T-cell (primary cell): ENCODE measurements around the gene NPHS1. TPM values are rescaled to one million over a fixed set of nuclear protein-coding genes. Genes with fewer than 3 reads are reported as not detected.

Experiments
- ATAC-seq, 4 experiments: fragments of 200-7000 bp in 3 of 4; fragments of 150-1000 bp in 1 of 4; cut with Tn5 transposase; replicated peaks in 1 of 4; 1 replicate in 3 of 4; 2 replicates in 1 of 4; pipeline ENCODE4 v1.10.0; 2021; ENCODE audit warnings: moderate library complexity in 3 of 4, mild to moderate bottlenecking in 2 of 4, moderate number of reproducible peaks in 1 of 4
- CTCF ChIA-PET, 2 donors: fragments of 300-600 bp; sonication (Branson Sonifier 250); formaldehyde crosslinking; loops; one replicate each; lab custom pipeline; 2022; ENCODE audit warnings: antibody characterized with exemption in 2 of 2; lab: Charles Lee
- POLR2A ChIA-PET, 2 donors: fragments of 300-600 bp; sonication (Branson Sonifier 250); formaldehyde crosslinking; loops; one replicate each; lab custom pipeline; 2022; ENCODE audit warnings: antibody characterized with exemption in 2 of 2; lab: Charles Lee
- DNase-seq, 35 experiments: peaks; one replicate each; pipeline versions ENCODE4 v3.0.0 to v3.0.0-alpha.2; 2013 to 2023
- H3K27ac ChIP-seq: one replicate; pipeline ENCODE4 v1.5.1; 2013; ENCODE audit warnings: low read length
- H3K27me3 ChIP-seq, 2 experiments: replicated peaks in 1 of 2; 1 replicate in 1 of 2; 2 replicates in 1 of 2; pipeline versions ENCODE4 v1.6.1 to v1.7.0; 2013; ENCODE audit warnings: low read length in 1 of 2, mixed read lengths in 1 of 2; ENCODE audit not compliant: control insufficient read depth in 2 of 2, insufficient read depth in 2 of 2; ENCODE audit errors: extremely low read depth in 1 of 2
- H3K36me3 ChIP-seq, 2 donors: 1 replicate in 1 of 2; 2 replicates in 1 of 2; pipeline versions ENCODE4 v1.6.1 to v1.7.0; 2013; ENCODE audit warnings: low read length in 1 of 2; ENCODE audit not compliant: control insufficient read depth in 2 of 2, insufficient read depth in 1 of 2; ENCODE audit errors: extremely low read depth in 1 of 2
- H3K4me1 ChIP-seq, 2 experiments: 1 replicate in 1 of 2; 2 replicates in 1 of 2; pipeline versions ENCODE4 v1.6.1 to v1.7.0; 2013; ENCODE audit warnings: low read length in 2 of 2, mixed read lengths in 1 of 2; ENCODE audit not compliant: insufficient read depth in 2 of 2, control insufficient read depth in 1 of 2; ENCODE audit errors: extremely low read depth in 1 of 2
- H3K4me3 ChIP-seq, 2 donors: 1 replicate in 1 of 2; 2 replicates in 1 of 2; pipeline versions ENCODE4 v1.5.1 to v1.7.0; 2013; ENCODE audit warnings: mild to moderate bottlenecking in 2 of 2, low read length in 1 of 2, moderate library complexity in 1 of 2; ENCODE audit not compliant: control insufficient read depth in 1 of 2; ENCODE audit errors: extremely low read depth in 1 of 2
- H3K9me3 ChIP-seq: 2 replicates; pipeline ENCODE4 v1.7.0; 2013
- H3K27ac Mint-ChIP-seq, 2 donors: one replicate each; pipeline ENCODE4 v1.8.0; 2020 to 2021; ENCODE audit warnings: mild to moderate bottlenecking in 2 of 2, mixed read lengths in 2 of 2
- H3K27me3 Mint-ChIP-seq, 2 donors: one replicate each; pipeline ENCODE4 v1.8.0; 2021 to 2022; ENCODE audit warnings: mixed read lengths in 2 of 2
- H3K36me3 Mint-ChIP-seq: one replicate; pipeline ENCODE4 v1.8.0; 2021; ENCODE audit warnings: mixed read lengths
- H3K4me1 Mint-ChIP-seq, 3 donors: one replicate each; pipeline ENCODE4 v1.8.0; 2020 to 2022; ENCODE audit warnings: mixed read lengths in 3 of 3, mild to moderate bottlenecking in 1 of 3
- H3K4me3 Mint-ChIP-seq, 3 donors: one replicate each; pipeline ENCODE4 v1.8.0; 2020 to 2022; ENCODE audit warnings: mild to moderate bottlenecking in 3 of 3, mixed read lengths in 3 of 3, moderate library complexity in 3 of 3
- H3K9me3 Mint-ChIP-seq, 3 donors: one replicate each; pipeline ENCODE4 v1.8.0; 2020 to 2022; ENCODE audit warnings: mixed read lengths in 3 of 3
- WGBS: methylation state at CpG from one replicate; pipeline ENCODE4 v1.1.5; 2013; ENCODE audit warnings: missing lambda C conversion rate; ENCODE audit not compliant: insufficient coverage; 5-methylcytosine and 5-hydroxymethylcytosine counted together
- total RNA-seq, 35 experiments: library from RNA in 6 of 35; stranded (reverse) in 6 of 35; fragments of 120-200 nt in 1 of 35; gene quantifications; one replicate each; pipeline versions ENCODE4 v1.2.1 to v1.2.4 and lab custom pipeline; 2013 to 2026

NPHS1 gene
- total RNA-seq, 5 donors from 2014 or later (not counting 1 experiment from before 2014, with no cell fraction given) = 0.06 to 0.33 TPM; not detected in 3

- Mint-ChIP-seq H3K4me3 (no peak overlapping the region), H3K9me3 (no peaks in the 10 kb centered on the region), H3K27ac (no peak overlapping the region), H3K4me1 (peaks cover 3 to 6% (median 4%) of the 10 kb centered on the region in 3 donors), H3K27me3 (peaks cover 20 to 25% of the 10 kb centered on the region in 2 donors), H3K36me3 (no peaks in the 10 kb centered on the region)
- DNase-seq (no peak), ATAC-seq (no peak)
- Histone ChIP-seq H3K9me3 (no peaks in the 10 kb centered on the region), H3K4me3 (no peak overlapping the region), H3K27ac (no peak overlapping the region), H3K36me3 (no peaks in the 10 kb centered on the region), H3K4me1 (peaks cover 0 to 4% of the 10 kb centered on the region in 2 experiments), H3K27me3 (peaks cover 5 to 53% of the 10 kb centered on the region in 2 experiments)
- 82% methylated on average over 8 of the region's 8 CpGs for WGBS
- CTCF ChIA-PET = no interaction called here
- POLR2A ChIA-PET = no interaction called here
Observed at GRCh38 chr19:35792888-35793287, 59.4 kb downstream of the NPHS1 start.

- H3K9me3 Mint-ChIP-seq = no peaks in the 10 kb centered on the region
Observed at GRCh38 chr19:35792312-35792711, 60.0 kb downstream of the NPHS1 start.

GRCh38 chr19:35791814-35792279 lies 60.5 kb downstream of the NPHS1 start:
- H3K27me3 Mint-ChIP-seq = peaks cover 14 to 16% of the 10 kb centered on the region in 2 donors

More at GRCh38 chr19:35792312-35792711, 60.0 kb downstream of the NPHS1 start:
- Histone ChIP-seq H3K9me3 (no peaks in the 10 kb centered on the region), H3K4me1 (peaks cover 0 to 4% of the 10 kb centered on the region in 2 experiments), H3K27me3 (peaks cover 5 to 48% of the 10 kb centered on the region in 2 experiments), H3K36me3 (no peaks in the 10 kb centered on the region), H3K27ac (no peak overlapping the region), H3K4me3 (no peak overlapping the region)
- H3K27me3 Mint-ChIP-seq = peaks cover 19 to 21% of the 10 kb centered on the region in 2 donors
- no peak for DNase-seq
- H3K4me1 Mint-ChIP-seq = peaks cover 3 to 6% (median 4%) of the 10 kb centered on the region in 3 donors
- ATAC-seq = no peak
- no peaks in the 10 kb centered on the region for H3K36me3 Mint-ChIP-seq
- no peak overlapping the region for H3K4me3 Mint-ChIP-seq
- ChIA-PET CTCF (no interaction called here), POLR2A (no interaction called here)
- WGBS = 90% methylated on average over 15 of the region's 15 CpGs
- H3K27ac Mint-ChIP-seq = no peak overlapping the region

GRCh38 chr19:35790981-35791813 lies 61.1 kb downstream of the NPHS1 start:
- H3K27ac Mint-ChIP-seq = no peak overlapping the region
- WGBS = 73% methylated on average over 20 of the region's 20 CpGs
- peak in 2 of 35 experiments; percentile 9 to 20 for DNase-seq

More at GRCh38 chr19:35791814-35792279, 60.5 kb downstream of the NPHS1 start:
- no peaks in the 10 kb centered on the region for H3K9me3 ChIP-seq
- H3K4me3 ChIP-seq = no peak overlapping the region
- no peaks in the 10 kb centered on the region for H3K36me3 Mint-ChIP-seq
- no peaks in the 10 kb centered on the region for H3K36me3 ChIP-seq
- ATAC-seq (no peak), DNase-seq (no peak)
- peaks cover 0 to 1% (median 0%) of the 10 kb centered on the region in 3 donors for H3K4me1 Mint-ChIP-seq
- 90% methylated on average over 5 of the region's 9 CpGs for WGBS
- H3K27ac Mint-ChIP-seq = no peak overlapping the region
- H3K4me3 Mint-ChIP-seq = no peak overlapping the region
- H3K4me1 ChIP-seq = no peaks in the 10 kb centered on the region
- H3K9me3 Mint-ChIP-seq = no peaks in the 10 kb centered on the region
- H3K27me3 ChIP-seq = peaks cover 5 to 43% of the 10 kb centered on the region in 2 experiments
- no peak overlapping the region for H3K27ac ChIP-seq
- ChIA-PET CTCF (no interaction called here), POLR2A (no interaction called here)

GRCh38 chr19:35789978-35790944 lies 62.0 kb downstream of the NPHS1 start:
- no peaks in the 10 kb centered on the region for H3K9me3 Mint-ChIP-seq
- no peak overlapping the region for H3K4me3 Mint-ChIP-seq

More at GRCh38 chr19:35790981-35791813, 61.1 kb downstream of the NPHS1 start:
- Mint-ChIP-seq H3K9me3 (no peaks in the 10 kb centered on the region), H3K4me1 (no peaks in the 10 kb centered on the region), H3K27me3 (peaks cover 8 to 10% of the 10 kb centered on the region in 2 donors), H3K36me3 (no peaks in the 10 kb centered on the region), H3K4me3 (no peak overlapping the region)
- ChIA-PET POLR2A (no interaction called here), CTCF (no interaction called here)
- Histone ChIP-seq H3K4me3 (no peak overlapping the region), H3K4me1 (no peaks in the 10 kb centered on the region), H3K9me3 (no peaks in the 10 kb centered on the region), H3K27me3 (peaks cover 5 to 37% of the 10 kb centered on the region in 2 experiments), H3K36me3 (no peaks in the 10 kb centered on the region), H3K27ac (no peak overlapping the region)
- ATAC-seq = peak in 1 of 4 experiments; percentile 40

More at GRCh38 chr19:35789978-35790944, 62.0 kb downstream of the NPHS1 start:
- DNase-seq (no peak), ATAC-seq (peak in 1 of 4 experiments; percentile 11)
- no peak overlapping the region for H3K27ac Mint-ChIP-seq
- H3K36me3 Mint-ChIP-seq = peaks cover 3% of the 10 kb centered on the region
- no peak overlapping the region for H3K27ac ChIP-seq
- no peaks in the 10 kb centered on the region for H3K9me3 ChIP-seq
- no peak overlapping the region for H3K4me3 ChIP-seq
- H3K4me1 Mint-ChIP-seq = no peaks in the 10 kb centered on the region
- CTCF ChIA-PET = no interaction called here
- 85% methylated on average over 16 of the region's 19 CpGs for WGBS
- peaks cover 0 to 8% of the 10 kb centered on the region in 2 donors for H3K36me3 ChIP-seq
- POLR2A ChIA-PET = no interaction called here
- H3K27me3 Mint-ChIP-seq = peaks cover 4 to 5% of the 10 kb centered on the region in 2 donors
- no peaks in the 10 kb centered on the region for H3K4me1 ChIP-seq
- peaks cover 0 to 30% of the 10 kb centered on the region in 2 experiments for H3K27me3 ChIP-seq
